SK-N-SH (cell line): ENCODE data around the gene PRICKLE2.

Experiments
- CTCF ChIP-seq: fragments of 200-600 bp; sonication (generic); IDR thresholded peaks from 2 replicates; pipeline ENCODE4 v1.6.1; 2017; ENCODE audit warnings: antibody characterized with exemption, mild to moderate bottlenecking, moderate library complexity
- EP300 ChIP-seq, 2 experiments: IDR thresholded peaks; 2 replicates each; pipeline versions ENCODE4 v1.4.0 to v1.6.1; 2012; ENCODE audit warnings: borderline replicate concordance in 1 of 2, low read depth in 1 of 2, low read length in 1 of 2
- MEF2A ChIP-seq: IDR thresholded peaks from 2 replicates; pipeline ENCODE4 v1.4.0; 2012; ENCODE audit warnings: low read depth, borderline replicate concordance
- NFIC ChIP-seq: IDR thresholded peaks from 2 replicates; pipeline ENCODE4 v1.4.0; 2012; ENCODE audit warnings: borderline replicate concordance
- POLR2AphosphoS5 ChIP-seq: IDR thresholded peaks from 2 replicates; pipeline ENCODE4 v1.6.1; 2012; ENCODE audit warnings: low read depth, low read length
- RFX5 ChIP-seq: IDR thresholded peaks from 2 replicates; pipeline ENCODE4 v1.6.1; 2012; ENCODE audit warnings: mild to moderate bottlenecking, improper control_type of control experiment, low read length
- RXRA ChIP-seq: IDR thresholded peaks from 2 replicates; pipeline ENCODE4 v1.4.0; 2012; ENCODE audit warnings: low read depth, mild to moderate bottlenecking, borderline replicate concordance
- YY1 ChIP-seq: IDR thresholded peaks from 2 replicates; pipeline ENCODE4 v1.4.0; 2012; ENCODE audit warnings: low read depth, mild to moderate bottlenecking

GRCh38 chr3:64221571-64222257 is 3.6 kb downstream of the PRICKLE2 start:
- TF ChIP-seq RFX5 (no peak), CTCF (peak; percentile 31), POLR2AphosphoS5 (no peak), YY1 (no peak), NFIC (no peak), EP300 (IDR thresholded peaks at IDR 0.05; ENCODE audit: borderline replicate concordance in 1 of 2, low read depth in 1 of 2, low read length in 1 of 2) (no peak), MEF2A (no peak), RXRA (no peak)
